RWPE1 (cell line): ENCODE measurements around the gene SEMA5A.
A peak's percentile ranks its signal among the peaks of the same experiment; 100 is the strongest.

Experiments used
- CTCF ChIA-PET: fragments of 350-600 bp; sonication (Branson Sonifier 250); formaldehyde crosslinking; extraction: SDS; loops from one replicate; lab custom pipeline; 2021; lab: Yijun Ruan, JAX
- POLR2A ChIA-PET: fragments of 400-600 bp; formaldehyde crosslinking; extraction: SDS; loops from one replicate; lab custom pipeline; 2020; ENCODE audit warnings: antibody characterized with exemption; ENCODE audit not compliant: low non-redundant PET; lab: Yijun Ruan, JAX
- DNase-seq: peaks from one replicate; pipeline ENCODE4 v3.0.0; 2012; ENCODE audit warnings: low spot score
- H3K27ac ChIP-seq: fragments of 450-650 bp; 2 replicates; pipeline ENCODE4 v1.5.1; 2017
- CTCF ChIP-seq: fragments of 450-650 bp; conservative IDR thresholded peaks from 2 replicates; pipeline ENCODE4 v1.5.1; 2017; ENCODE audit warnings: low read depth, mild to moderate bottlenecking

SEMA5A gene

GRCh38 chr5:9382522-9382921 is 163.4 kb downstream of the SEMA5A start:
- no peak for TF ChIP-seq CTCF
- ChIA-PET POLR2A (no interaction called here), CTCF (no interaction called here)
- no peak for DNase-seq
- H3K27ac ChIP-seq = no peak overlapping the region

GRCh38 chr5:9381464-9381863 is 164.4 kb downstream of the SEMA5A start:
- TF ChIP-seq CTCF = no peak
- POLR2A ChIA-PET = no interaction called here
- H3K27ac ChIP-seq = no peak overlapping the region
- DNase-seq = no peak
- CTCF ChIA-PET = no interaction called here

- POLR2A ChIA-PET = no interaction called here
- peak overlapping the region; percentile 42; the same call in 1 of the 2 replicates for H3K27ac ChIP-seq
- CTCF ChIA-PET = no interaction called here
- peak; percentile 69 for DNase-seq
- no peak for TF ChIP-seq CTCF
These were observed 165.8 kb downstream of the SEMA5A start for GRCh38 chr5:9380109-9380508.

- H3K27ac ChIP-seq = no peak overlapping the region
- POLR2A ChIA-PET = no interaction called here
- no peak for DNase-seq
- TF ChIP-seq CTCF = no peak
- CTCF ChIA-PET = no interaction called here
These were observed 169.3 kb downstream of the SEMA5A start for GRCh38 chr5:9376363-9377117.

- CTCF ChIA-PET = no interaction called here
- POLR2A ChIA-PET = no interaction called here
- no peak for DNase-seq
- H3K27ac ChIP-seq = no peak overlapping the region
- no peak for TF ChIP-seq CTCF
These were observed 170.1 kb downstream of the SEMA5A start for GRCh38 chr5:9375756-9376155.

- no peak for DNase-seq
- ChIA-PET POLR2A (no interaction called here), CTCF (no interaction called here)
- no peak for TF ChIP-seq CTCF
- H3K27ac ChIP-seq = no peak overlapping the region
These were observed 171.8 kb downstream of the SEMA5A start for GRCh38 chr5:9374025-9374424.
